Keratinocyte (primary cell): ENCODE results near the gene OR2AT4.
"Not testable (repeated sequence)": the region's sequence is repeated elsewhere in the genome, so short reads cannot be mapped to it uniquely, and the experiment has no call there.

Experiments used
- CTCF ChIP-seq, 3 experiments: IDR thresholded peaks in 1 of 3; conservative IDR thresholded peaks in 1 of 3; optimal IDR thresholded peaks in 1 of 3; 2 replicates in 2 of 3; 3 replicates in 1 of 3; pipeline versions ENCODE3 to v1.5.1; 2011; ENCODE audit warnings: low read length in 3 of 3, mild to moderate bottlenecking in 3 of 3, moderate library complexity in 2 of 3, control low read depth in 1 of 3, inconsistent platforms in 1 of 3; ENCODE audit not compliant: insufficient read depth in 2 of 3; ENCODE audit errors: extremely low read depth in 1 of 3
- EZH2 ChIP-seq: IDR thresholded peaks from one replicate; pipeline ENCODE4 v1.6.1; 2012; ENCODE audit warnings: inconsistent platforms, mild to moderate bottlenecking, low read length, moderate library complexity

DNA sequence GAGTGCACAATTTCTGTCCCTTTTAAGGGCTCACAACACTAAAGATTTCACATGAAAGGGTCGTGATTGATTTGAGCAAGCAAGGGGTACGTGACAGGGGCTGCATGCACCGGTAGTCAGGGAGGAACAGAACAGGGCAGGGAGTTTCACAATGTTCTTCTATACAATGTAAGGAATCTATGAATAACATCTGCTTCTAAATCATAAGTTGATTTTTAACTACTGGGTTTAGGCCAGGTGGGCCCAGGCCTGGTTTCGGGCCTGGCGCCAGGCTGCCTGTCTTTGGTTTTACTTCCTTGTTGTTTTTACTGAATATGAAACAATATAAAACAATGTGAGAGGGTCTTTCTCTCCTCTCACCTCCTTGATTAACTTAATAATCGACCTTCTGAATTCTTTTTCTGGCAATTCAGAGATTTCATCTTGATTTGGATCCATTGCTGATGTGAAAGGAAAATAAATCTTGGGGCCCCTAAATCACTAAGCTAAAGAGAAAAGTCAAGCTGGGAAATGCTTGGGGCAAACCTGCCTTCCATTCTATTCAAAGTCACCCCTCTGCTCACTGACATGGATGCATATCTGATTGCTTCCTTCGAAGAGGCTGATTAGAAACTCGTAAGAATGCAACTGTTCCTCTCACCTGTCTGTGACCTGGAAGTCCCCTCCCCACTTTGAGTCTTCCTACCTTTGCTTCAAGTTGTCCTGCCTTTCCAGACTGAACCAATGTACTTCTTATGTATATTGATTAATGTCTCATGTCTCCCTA, 47.0 kb downstream of the OR2AT4 start:
- not testable (repeated sequence) for TF ChIP-seq CTCF (optimal IDR thresholded peaks at IDR 0.05 in 1 of 3, IDR thresholded peaks at IDR 0.05 in 1 of 3, conservative IDR thresholded peaks at IDR 0.05 in 1 of 3; ENCODE audit: extremely low read depth in 1 of 3, insufficient read depth in 2 of 3, low read length in 3 of 3); EZH2
